Endothelial cell of umbilical vein (primary cell): ENCODE data around the gene TYRP1. TPM values are rescaled to one million over a fixed set of nuclear protein-coding genes. Genes with fewer than 3 reads are reported as not detected.

Source experiments
- BruUV-seq: library from RNA; stranded (reverse); fragments of 400-500 nt; replicated peaks from 2 replicates; lab custom pipeline; 2021; lab: Mats Ljungman, UMichigan
- CTCF ChIA-PET: fragments of 300-600, 350-600 bp; sonication (Branson Sonifier 250); formaldehyde crosslinking; loops from one replicate; lab custom pipeline; 2021; ENCODE audit warnings: antibody characterized with exemption, inconsistent platforms; lab: Charles Lee
- POLR2A ChIA-PET: fragments of 300-600, 350-600 bp; sonication (Branson Sonifier 250); formaldehyde crosslinking; loops from one replicate; lab custom pipeline; 2021; ENCODE audit warnings: antibody characterized with exemption, inconsistent platforms; lab: Charles Lee
- DNase-seq: peaks from one replicate; pipeline ENCODE4 v3.0.0-alpha.2; 2011; ENCODE audit warnings: low read depth, low spot score
- FAIRE-seq: peaks from 2 replicates; lab custom pipeline; 2011; peaks lifted over from hg19 to GRCh38; lab: Jason Lieb, UNC
- H2AFZ ChIP-seq: 2 replicates; pipeline ENCODE4 v1.6.0; 2012; ENCODE audit warnings: low read depth, low read length, control low read depth, inconsistent platforms
- H3K27ac ChIP-seq: 2 replicates; pipeline ENCODE4 v1.5.1; 2011; ENCODE audit warnings: low read depth, mild to moderate bottlenecking, control low read depth, low read length, moderate library complexity; ENCODE audit not compliant: insufficient read depth
- H3K27me3 ChIP-seq, 2 experiments: 2 replicates each; pipeline versions ENCODE4 v1.6.0 to v1.6.1; 2011; ENCODE audit warnings: low read length in 2 of 2, mixed read lengths in 1 of 2; ENCODE audit not compliant: control insufficient read depth in 2 of 2, insufficient read depth in 2 of 2
- H3K36me3 ChIP-seq, 2 experiments: 2 replicates in 1 of 2; 3 replicates in 1 of 2; pipeline ENCODE4 v1.5.1; 2011; ENCODE audit warnings: low read length in 2 of 2, mild to moderate bottlenecking in 1 of 2, moderate library complexity in 1 of 2; ENCODE audit not compliant: control insufficient read depth in 2 of 2, insufficient read depth in 2 of 2; ENCODE audit errors: extremely low read depth in 1 of 2
- H3K4me1 ChIP-seq: 3 replicates; pipeline ENCODE4 v1.5.1; 2011; ENCODE audit warnings: mild to moderate bottlenecking, low read length; ENCODE audit not compliant: control insufficient read depth, insufficient read depth; ENCODE audit errors: extremely low read depth
- H3K4me2 ChIP-seq: 2 replicates; pipeline ENCODE4 v1.6.1; 2011; ENCODE audit warnings: low read length, control low read depth, mixed read lengths; ENCODE audit not compliant: insufficient read depth
- H3K4me3 ChIP-seq, 3 experiments: fragments of 200-600 bp in 1 of 3; sonication (generic), shearing (Covaris generic) in 1 of 3; replicated peaks in 1 of 3; 2 replicates each; pipeline ENCODE4 v1.5.1; 2011 to 2016; ENCODE audit warnings: control low read depth in 3 of 3, low read length in 3 of 3, mild to moderate bottlenecking in 2 of 3, inconsistent platforms in 1 of 3, low read depth in 1 of 3, moderate library complexity in 1 of 3; ENCODE audit not compliant: insufficient read depth in 1 of 3
- H3K79me2 ChIP-seq: 2 replicates; pipeline ENCODE4 v1.6.0; 2012; ENCODE audit warnings: low read length, inconsistent platforms; ENCODE audit not compliant: control insufficient read depth, insufficient read depth
- H3K9ac ChIP-seq: replicated peaks from 2 replicates; pipeline ENCODE3; 2011; ENCODE audit warnings: low read length, control low read depth; ENCODE audit not compliant: insufficient read depth; ENCODE audit errors: extremely low read depth
- H3K9me1 ChIP-seq: replicated peaks from 3 replicates; pipeline ENCODE4 v1.6.0; 2011; ENCODE audit warnings: mild to moderate bottlenecking, low read length; ENCODE audit not compliant: control insufficient read depth, insufficient read depth; ENCODE audit errors: extremely low read depth
- H3K9me3 ChIP-seq: replicated peaks from 2 replicates; pipeline ENCODE4 v1.5.1; 2012; ENCODE audit warnings: low read length, inconsistent platforms; ENCODE audit not compliant: control insufficient read depth, insufficient read depth
- H4K20me1 ChIP-seq: replicated peaks from 2 replicates; pipeline ENCODE3; 2011; ENCODE audit warnings: mild to moderate bottlenecking, low read length; ENCODE audit not compliant: control insufficient read depth, insufficient read depth; ENCODE audit errors: extremely low read depth
- FOS ChIP-seq: IDR thresholded peaks from 2 replicates; pipeline ENCODE4 v1.6.1; 2011; ENCODE audit warnings: mild to moderate bottlenecking, low read length, moderate library complexity, borderline replicate concordance; ENCODE audit not compliant: insufficient read depth
- GATA2 ChIP-seq: IDR thresholded peaks from 2 replicates; pipeline ENCODE4 v1.7.0; 2011; ENCODE audit warnings: low read depth, mild to moderate bottlenecking, moderate library complexity, mixed read lengths, low read length; ENCODE audit not compliant: insufficient read length, insufficient read depth
- JUN ChIP-seq: IDR thresholded peaks from 2 replicates; pipeline ENCODE4 v1.6.1; 2011; ENCODE audit warnings: borderline replicate concordance, low read depth; ENCODE audit not compliant: insufficient read length, insufficient read depth
- POLR2AphosphoS5 ChIP-seq: IDR thresholded peaks from 2 replicates; pipeline ENCODE4 v1.6.1; 2012; ENCODE audit warnings: low read depth, mild to moderate bottlenecking, control low read depth, low read length, moderate library complexity; ENCODE audit not compliant: insufficient read depth
- dilution Hi-C: fragments of 300-500 bp; cut with MboI; formaldehyde crosslinking; loops from one replicate; pipeline ENCODE4 v1.15.0; 2019; ENCODE audit warnings: low sequenced_read_pairs; ENCODE audit not compliant: extremely low pct_ligation_motif_present
- intact Hi-C: fragments of 100-400 bp; cut with micrococcal nuclease; formaldehyde crosslinking; loops from one replicate; pipeline ENCODE4 v1.10.0; 2022
- polyA plus RNA-seq, 4 experiments: library from polyadenylated mRNA; depleted of rRNA in 3 of 4; stranded (reverse) in 3 of 4; unstranded in 1 of 4; fragments of >200 nt; gene quantifications; 2 replicates each; pipeline versions ENCODE4 v1.2.1 to v1.2.3, GENCODE V29; 2011 to 2012; ENCODE audit warnings: missing spikeins in 1 of 4
- total RNA-seq: library from RNA; stranded (reverse); gene quantifications from 2 replicates; pipeline ENCODE4 v1.2.3, GENCODE V29; 2021
- TF ChIP-seq, protein P1 (sequence below), 2 donors: IDR thresholded peaks; 1 replicate in 1 of 2; 2 replicates in 1 of 2; pipeline ENCODE4 v1.5.1; 2011; ENCODE audit warnings: low read length in 2 of 2, mild to moderate bottlenecking in 2 of 2, moderate library complexity in 2 of 2, control low read depth in 1 of 2, inconsistent platforms in 1 of 2, low read depth in 1 of 2; ENCODE audit not compliant: insufficient read depth in 1 of 2; ENCODE audit errors: extremely low read depth in 1 of 2
- TF ChIP-seq, protein P2 (sequence below): IDR thresholded peaks from 2 replicates; pipeline ENCODE4 v1.6.1; 2011; ENCODE audit not compliant: insufficient read depth, insufficient read length

TYRP1 gene
- total and polyA plus RNA-seq, 2 donors (not counting 3 experiments of a cell fraction or from before 2014, with no cell fraction given): 0.63 TPM; not detected in 1

DNA sequence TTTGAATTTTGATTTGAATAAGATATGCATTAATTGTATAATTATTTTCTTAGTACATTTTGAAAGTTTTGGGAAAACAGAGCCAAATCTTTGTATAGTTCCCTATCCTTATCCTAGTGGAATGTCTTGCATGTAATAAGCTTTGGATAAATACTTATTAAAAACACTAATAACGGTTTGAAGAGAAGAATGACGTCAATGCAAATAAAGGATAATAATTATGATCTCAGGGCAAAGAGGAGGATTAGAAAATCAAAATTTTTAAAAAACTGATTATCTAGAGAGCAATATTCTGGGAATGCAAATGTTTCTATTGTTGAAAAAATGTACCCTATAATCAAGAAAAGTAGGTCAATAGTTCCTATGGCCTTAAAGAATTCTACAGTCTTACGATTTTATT is 22.1 kb downstream of the TYRP1 start:
- CTCF ChIA-PET: interaction anchor here (1.2 kb wide), 1 partner anchor 13 kb away, joined by 4 read pairs; no protein-coding TSS in a partner anchor
- Histone ChIP-seq H3K4me2 (no peak overlapping the region), H4K20me1 (no peaks in the 10 kb centered on the region), H3K27ac (no peak overlapping the region), H3K9me1 (no peaks in the 10 kb centered on the region), H3K4me3 (no peak overlapping the region), H3K4me1 (peaks cover 15% of the 10 kb centered on the region), H2AFZ (no peak overlapping the region), H3K36me3 (no peaks in the 10 kb centered on the region), H3K9ac (no peak overlapping the region), H3K27me3 (no peaks in the 10 kb centered on the region), H3K9me3 (no peaks in the 10 kb centered on the region), H3K79me2 (no peaks in the 10 kb centered on the region)
- POLR2A ChIA-PET: no interaction called here
- intact Hi-C loops: loop anchor here (5.0 kb wide), 1 partner anchor 547 kb away; no protein-coding TSS in a partner anchor
- FAIRE-seq: no peak
- TF ChIP-seq POLR2AphosphoS5: no peak
- TF ChIP-seq, protein P1, sequence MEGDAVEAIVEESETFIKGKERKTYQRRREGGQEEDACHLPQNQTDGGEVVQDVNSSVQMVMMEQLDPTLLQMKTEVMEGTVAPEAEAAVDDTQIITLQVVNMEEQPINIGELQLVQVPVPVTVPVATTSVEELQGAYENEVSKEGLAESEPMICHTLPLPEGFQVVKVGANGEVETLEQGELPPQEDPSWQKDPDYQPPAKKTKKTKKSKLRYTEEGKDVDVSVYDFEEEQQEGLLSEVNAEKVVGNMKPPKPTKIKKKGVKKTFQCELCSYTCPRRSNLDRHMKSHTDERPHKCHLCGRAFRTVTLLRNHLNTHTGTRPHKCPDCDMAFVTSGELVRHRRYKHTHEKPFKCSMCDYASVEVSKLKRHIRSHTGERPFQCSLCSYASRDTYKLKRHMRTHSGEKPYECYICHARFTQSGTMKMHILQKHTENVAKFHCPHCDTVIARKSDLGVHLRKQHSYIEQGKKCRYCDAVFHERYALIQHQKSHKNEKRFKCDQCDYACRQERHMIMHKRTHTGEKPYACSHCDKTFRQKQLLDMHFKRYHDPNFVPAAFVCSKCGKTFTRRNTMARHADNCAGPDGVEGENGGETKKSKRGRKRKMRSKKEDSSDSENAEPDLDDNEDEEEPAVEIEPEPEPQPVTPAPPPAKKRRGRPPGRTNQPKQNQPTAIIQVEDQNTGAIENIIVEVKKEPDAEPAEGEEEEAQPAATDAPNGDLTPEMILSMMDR (IDR thresholded peaks at IDR 0.05; ENCODE audit: extremely low read depth in 1 of 2, insufficient read depth in 1 of 2, low read depth in 1 of 2, low read length in 2 of 2): no peak
- TF ChIP-seq FOS: no peak
- TF ChIP-seq JUN: no peak
- no peak for TF ChIP-seq GATA2
- TF ChIP-seq, protein P2, sequence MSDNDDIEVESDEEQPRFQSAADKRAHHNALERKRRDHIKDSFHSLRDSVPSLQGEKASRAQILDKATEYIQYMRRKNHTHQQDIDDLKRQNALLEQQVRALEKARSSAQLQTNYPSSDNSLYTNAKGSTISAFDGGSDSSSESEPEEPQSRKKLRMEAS: no peak
- BruUV-seq: no TSS peak
- no peak for DNase-seq
- dilution Hi-C loops: no loop called here
